ENCODE measurements around the gene SMIM23.

GRCh38 chr5:171776770-171777759, 8.6 kb upstream of the SMIM23 start:
- TF ChIP-seq CTCF (IDR thresholded peaks at IDR 0.05), result no peak
- TF ChIP-seq POLR2A (IDR thresholded peaks at IDR 0.05), result no peak
